Pancreas (tissue), 10 donors: ENCODE measurements around the gene HSDL1. TPM values are rescaled to one million over a fixed set of nuclear protein-coding genes. Genes with fewer than 3 reads are reported as not detected.

Experiments
- ATAC-seq, 4 donors: fragments of 200-7000 bp; cut with Tn5 transposase; one replicate each; pipeline versions ENCODE4 v1.8.0 to v1.9.1; 2020; ENCODE audit warnings: mild to moderate bottlenecking in 4 of 4, moderate library complexity in 4 of 4
- DNase-seq, 6 donors: peaks; one replicate each; pipeline ENCODE4 v3.0.0-alpha.2; 2020
- FAIRE-seq: peaks from 2 replicates; lab custom pipeline; 2012; peaks lifted over from hg19 to GRCh38; lab: Jason Lieb, UNC
- H3K27ac ChIP-seq, 4 donors: fragments of 200-600 bp; sonication (generic); 1 replicate in 3 of 4; 2 replicates in 1 of 4; pipeline versions ENCODE4 v1.5.0 to v1.8.0; 2020
- H3K27me3 ChIP-seq, 4 donors: fragments of 200-600 bp; one replicate each; pipeline ENCODE4 v1.8.0; 2021
- H3K36me3 ChIP-seq, 3 donors: fragments of 200-600 bp; sonication (generic) in 1 of 3; one replicate each; pipeline versions ENCODE4 v1.5.0 to v1.8.0; 2020 to 2021
- H3K4me1 ChIP-seq, 3 donors: fragments of 200-600 bp; one replicate each; pipeline ENCODE4 v1.8.0; 2021
- H3K4me3 ChIP-seq, 4 donors: fragments of 200-600 bp; sonication (generic) in 2 of 4; one replicate each; pipeline versions ENCODE4 v1.5.0 to v1.8.0; 2020 to 2021
- H3K9me3 ChIP-seq, 4 donors: fragments of 200-600 bp; one replicate each; pipeline ENCODE4 v1.8.0; 2021
- CTCF ChIP-seq, 4 donors: fragments of 200-600 bp; sonication (generic) in 3 of 4; IDR thresholded peaks; one replicate each; pipeline versions ENCODE4 v1.5.0 to v1.8.0; 2021; ENCODE audit warnings: antibody characterized with exemption in 4 of 4
- WGBS, 2 donors: extraction: QIAGEN DNeasy Blood & Tissue Kit; methylation state at CpG; one replicate each; pipeline ENCODE4 v1.1.7; 2013; 5-methylcytosine and 5-hydroxymethylcytosine counted together
- intact Hi-C, 3 donors: fragments of 100-400 bp; cut with DNase I; formaldehyde crosslinking; loops; one replicate each; pipeline versions ENCODE4 v1.11.1 to v1.14.2; 2022
- polyA plus RNA-seq, 2 donors: library from polyadenylated mRNA; stranded (reverse); fragments of 200-250 nt; gene quantifications; one replicate each; pipeline ENCODE4 v1.2.3, GENCODE V29; 2013
- total RNA-seq, 6 donors: library from RNA; stranded (reverse); fragmentation: NEBNext Ultra II Directional in 4 of 6; extraction: Animal tissue kit (Norgen Biotek cat#: 25700) in 4 of 6; gene quantifications; one replicate each; pipeline versions ENCODE4 v1.2.1 to v1.2.4, GENCODE V29; 2021 to 2023
- donor health status: healthy with polysubstance abuse.
- donor health status: DM: no; HTN: no; CAD: no; lungs with moderate emphysema.
- donor health status: DM: no; HTN: no; CAD: no.
- donor health status: control.
- donor health status: control.
- donor health status: Bipolar disorder and iron deficiency.
- donor health status: DM: yes; HTN: yes; CAD: no.
- donor health status: DM: no; HTN: no; CAD: no.
- donor health status: DM: no; HTN: no; CAD: no.
- donor health status: DM: yes; HTN: yes; CAD: no.

The HSDL1 gene
- total and polyA plus RNA-seq, 8 donors, result 4.2 to 14.5 (median 7.1) TPM

- no peaks in the 10 kb centered on the region for H3K36me3 ChIP-seq
- no peak for TF ChIP-seq CTCF (IDR thresholded peaks at IDR 0.05)
- FAIRE-seq (no peak), DNase-seq (no peak), ATAC-seq (no peak)
- intact Hi-C loops, result no loop called here
- no peaks in the 10 kb centered on the region for H3K4me1 ChIP-seq
- no peaks in the 10 kb centered on the region for H3K9me3 ChIP-seq
- H3K4me3 ChIP-seq, result no peak overlapping the region
- H3K27me3 ChIP-seq, result no peaks in the 10 kb centered on the region
- no peak overlapping the region for H3K27ac ChIP-seq
- WGBS, 2 donors, result 94 to 97% methylated on average over 1 of the region's 1 CpG
These were observed 1.9 kb downstream of the HSDL1 start for GRCh38 chr16:84143081-84143480.

- Histone ChIP-seq H3K4me1 (no peaks in the 10 kb centered on the region), H3K4me3 (no peak overlapping the region), H3K27me3 (no peaks in the 10 kb centered on the region), H3K36me3 (no peaks in the 10 kb centered on the region), H3K27ac (no peak overlapping the region), H3K9me3 (no peaks in the 10 kb centered on the region)
- no peak for DNase-seq
- intact Hi-C loops, result no loop called here
- no peak for TF ChIP-seq CTCF (IDR thresholded peaks at IDR 0.05)
- WGBS, 2 donors, result 72 to 78% methylated on average over 13 of the region's 13 CpGs
- no peak for FAIRE-seq
- ATAC-seq, result no peak
These were observed 3.8 kb downstream of the HSDL1 start for GRCh38 chr16:84141143-84141670.

GRCh38 chr16:84139628-84140258 is 5.2 kb downstream of the HSDL1 start:
- no peak for TF ChIP-seq CTCF (IDR thresholded peaks at IDR 0.05)

GRCh38 chr16:84138824-84139627 is 6.0 kb downstream of the HSDL1 start:
- TF ChIP-seq CTCF (IDR thresholded peaks at IDR 0.05), result no peak
- no peak overlapping the region for H3K27ac ChIP-seq
- FAIRE-seq (no peak), ATAC-seq (peak in 3 of 4 donors; percentile 34 to 65 (median 45)), DNase-seq (no peak)
- no peak overlapping the region for H3K4me3 ChIP-seq
- WGBS, 2 donors, result 73 to 74% methylated on average over 14 of the region's 14 CpGs
- no peaks in the 10 kb centered on the region for H3K9me3 ChIP-seq
- no peaks in the 10 kb centered on the region for H3K27me3 ChIP-seq
- intact Hi-C loops, result no loop called here
- H3K36me3 ChIP-seq, result no peaks in the 10 kb centered on the region
- no peaks in the 10 kb centered on the region for H3K4me1 ChIP-seq

More at GRCh38 chr16:84139628-84140258, 5.2 kb downstream of the HSDL1 start:
- Histone ChIP-seq H3K4me1 (no peaks in the 10 kb centered on the region), H3K36me3 (no peaks in the 10 kb centered on the region), H3K27me3 (no peaks in the 10 kb centered on the region), H3K9me3 (no peaks in the 10 kb centered on the region), H3K4me3 (no peak overlapping the region), H3K27ac (no peak overlapping the region)
- FAIRE-seq, result no peak
- intact Hi-C loops, result no loop called here
- no peak for DNase-seq
- 69 to 76% methylated on average over 6 of the region's 6 CpGs for WGBS, 2 donors
- ATAC-seq, result no peak

GRCh38 chr16:84138500-84138823 is 6.5 kb downstream of the HSDL1 start:
- Histone ChIP-seq H3K4me3 (no peak overlapping the region), H3K9me3 (no peaks in the 10 kb centered on the region), H3K27me3 (no peaks in the 10 kb centered on the region), H3K4me1 (no peaks in the 10 kb centered on the region), H3K27ac (no peak overlapping the region), H3K36me3 (no peaks in the 10 kb centered on the region)
- WGBS, 2 donors, result 50 to 54% methylated on average over 2 of the region's 2 CpGs
- DNase-seq (no peak), FAIRE-seq (no peak), ATAC-seq (no peak)
- no peak for TF ChIP-seq CTCF (IDR thresholded peaks at IDR 0.05)
- intact Hi-C loops, result no loop called here
